ENCODE measurements around the gene AIFM1. TPM values are rescaled to one million over a fixed set of nuclear protein-coding genes. Genes with fewer than 3 reads are reported as not detected.

The AIFM1 gene
- total and polyA plus RNA-seq, 2 donors (not counting 3 experiments of a cell fraction or from before 2014, with no cell fraction given), result 23.7 to 29.7 TPM

GRCh38 chrX:130110379-130111219 lies 55.0 kb downstream of the AIFM1 start, which contains the start of gene ELF4:
TSS of gene ELF4 (minus strand) at chrX:130110497. CDS start at chrX:130081330, 29,167 bp downstream.
- H3K4me3 ChIP-seq (replicated peaks in 1 of 3; ENCODE audit: insufficient read depth in 1 of 3, low read depth in 1 of 3, low read length in 3 of 3), result peak within 1 kb of the TSS; percentile 11 to 78 (median 61)
- H3K27ac ChIP-seq (ENCODE audit: insufficient read depth, low read depth, low read length), result peak within 1 kb of the TSS; percentile 84
- H3K27me3 ChIP-seq (ENCODE audit: control insufficient read depth in 2 of 2, insufficient read depth in 2 of 2, low read length in 2 of 2), result no peaks in the 10 kb centered on the region
- no peaks in the 10 kb centered on the region for H4K20me1 ChIP-seq (replicated peaks; ENCODE audit: control insufficient read depth, extremely low read depth, insufficient read depth, low read length)
- H3K9me3 ChIP-seq (replicated peaks; ENCODE audit: control insufficient read depth, insufficient read depth, low read length), result no peaks in the 10 kb centered on the region
- TF ChIP-seq JUN (IDR thresholded peaks at IDR 0.05; ENCODE audit: borderline replicate concordance, insufficient read depth, insufficient read length, low read depth) (no peak), POLR2AphosphoS5 (IDR thresholded peaks at IDR 0.05; ENCODE audit: insufficient read depth, low read depth, low read length) (peak; percentile 30)
- peaks cover 41% of the 10 kb centered on the region for H3K79me2 ChIP-seq (ENCODE audit: control insufficient read depth, insufficient read depth, low read length)
- intact Hi-C loops (cut with micrococcal nuclease) (loop anchor here (2.0 kb wide), 1 partner anchor 62 kb away; no protein-coding TSS in a partner anchor), dilution Hi-C loops (cut with MboI; ENCODE audit: extremely low pct_ligation_motif_present, low sequenced_read_pairs) (no loop called here)
- DNase-seq (ENCODE audit: low read depth, low spot score) (no peak), FAIRE-seq (peak; percentile 72)
- no TSS peak for BruUV-seq (replicated peaks)
- no peak within 1 kb of the TSS for H2AFZ ChIP-seq (ENCODE audit: low read depth, low read length)
- H3K36me3 ChIP-seq (ENCODE audit: control insufficient read depth in 2 of 2, extremely low read depth in 1 of 2, insufficient read depth in 2 of 2, low read length in 2 of 2), result no peaks in the 10 kb centered on the region
- no peaks in the 10 kb centered on the region for H3K9me1 ChIP-seq (replicated peaks; ENCODE audit: control insufficient read depth, extremely low read depth, insufficient read depth, low read length)
- peaks cover 30% of the 10 kb centered on the region for H3K4me1 ChIP-seq (ENCODE audit: control insufficient read depth, extremely low read depth, insufficient read depth, low read length)
- H3K4me2 ChIP-seq (ENCODE audit: insufficient read depth, low read length), result peak within 1 kb of the TSS; percentile 33
- CTCF ChIA-PET, result interaction anchor here (1.2 to 2.9 kb wide), 4 partner anchors 8 to 31 kb away, joined by 5 to 15 read pairs (median 8); no protein-coding TSS in a partner anchor
- peak within 1 kb of the TSS; percentile 86 for H3K9ac ChIP-seq (replicated peaks; ENCODE audit: extremely low read depth, insufficient read depth, low read length)
- POLR2A ChIA-PET, result interaction anchor here (1.6 kb wide), 1 partner anchor 25 kb away, joined by 5 read pairs; no protein-coding TSS in a partner anchor

GRCh38 chrX:130109429-130110378 lies 55.9 kb downstream of the AIFM1 start:
- no TSS peak for BruUV-seq (replicated peaks)

More at GRCh38 chrX:130109429-130110378, 55.9 kb downstream of the AIFM1 start:
- CTCF ChIA-PET, result interaction anchor here (1.2 to 2.9 kb wide), 5 partner anchors 9 to 30 kb away, joined by 5 to 15 read pairs (median 7); no protein-coding TSS in a partner anchor
- Histone ChIP-seq H3K4me1 (ENCODE audit: control insufficient read depth, extremely low read depth, insufficient read depth, low read length) (peaks cover 31% of the 10 kb centered on the region), H3K4me3 (replicated peaks in 1 of 3; ENCODE audit: insufficient read depth in 1 of 3, low read depth in 1 of 3, low read length in 3 of 3) (peak overlapping the region; percentile 11 to 78 (median 61)), H4K20me1 (replicated peaks; ENCODE audit: control insufficient read depth, extremely low read depth, insufficient read depth, low read length) (no peaks in the 10 kb centered on the region), H3K9me1 (replicated peaks; ENCODE audit: control insufficient read depth, extremely low read depth, insufficient read depth, low read length) (no peaks in the 10 kb centered on the region), H2AFZ (ENCODE audit: low read depth, low read length) (no peak overlapping the region), H3K9ac (replicated peaks; ENCODE audit: extremely low read depth, insufficient read depth, low read length) (peak overlapping the region; percentile 86), H3K4me2 (ENCODE audit: insufficient read depth, low read length) (peak overlapping the region; percentile 33), H3K79me2 (ENCODE audit: control insufficient read depth, insufficient read depth, low read length) (peaks cover 49% of the 10 kb centered on the region), H3K36me3 (ENCODE audit: control insufficient read depth in 2 of 2, extremely low read depth in 1 of 2, insufficient read depth in 2 of 2, low read length in 2 of 2) (no peaks in the 10 kb centered on the region), H3K27ac (ENCODE audit: insufficient read depth, low read depth, low read length) (peak overlapping the region; percentile 84), H3K9me3 (replicated peaks; ENCODE audit: control insufficient read depth, insufficient read depth, low read length) (no peaks in the 10 kb centered on the region), H3K27me3 (ENCODE audit: control insufficient read depth in 2 of 2, insufficient read depth in 2 of 2, low read length in 2 of 2) (no peaks in the 10 kb centered on the region)
- no peak for DNase-seq (ENCODE audit: low read depth, low spot score)
- dilution Hi-C loops (cut with MboI; ENCODE audit: extremely low pct_ligation_motif_present, low sequenced_read_pairs), result no loop called here
- TF ChIP-seq MAX (IDR thresholded peaks at IDR 0.05; ENCODE audit: insufficient read depth, insufficient read length), result no peak
- peak; percentile 37 for FAIRE-seq
- POLR2A ChIA-PET, result interaction anchor here (1.6 kb wide), 1 partner anchor 24 kb away, joined by 5 read pairs; no protein-coding TSS in a partner anchor
- intact Hi-C loops (cut with micrococcal nuclease), result loop anchor here (1.0 to 2.0 kb wide), 2 partner anchors 9 to 63 kb away; no protein-coding TSS in a partner anchor

All from endothelial cell of umbilical vein (primary cell).